Gastrocnemius medialis (tissue), 4 donors: Measurements from ENCODE around the gene WBP2NL.

Source experiments
- CTCF ChIP-seq, 5 experiments: fragments of 450-650 bp in 3 of 5; fragments of 200-600 bp in 2 of 5; sonication (generic) in 2 of 5; IDR thresholded peaks in 4 of 5; conservative IDR thresholded peaks in 1 of 5; 1 replicate in 4 of 5; 2 replicates in 1 of 5; pipeline ENCODE4 v1.5.1; 2016 to 2019; ENCODE audit warnings: antibody characterized with exemption in 5 of 5, mild to moderate bottlenecking in 3 of 5, moderate library complexity in 3 of 5
- POLR2A ChIP-seq, 2 donors: fragments of 450-650 bp; IDR thresholded peaks; one replicate each; pipeline ENCODE4 v1.6.1; 2017; ENCODE audit warnings: antibody characterized with exemption in 2 of 2, mild to moderate bottlenecking in 2 of 2, moderate library complexity in 2 of 2

GRCh38 chr22:41974691-41975290 lies 23.8 kb upstream of the WBP2NL start:
- TF ChIP-seq CTCF (IDR thresholded peaks at IDR 0.05 in 4 of 5, conservative IDR thresholded peaks at IDR 0.05 in 1 of 5) (no peak), POLR2A (IDR thresholded peaks at IDR 0.05) (no peak)
